Erythroblast (primary cell): ENCODE results near the gene SPAM1.
"Not testable (repeated sequence)": the region's sequence is repeated elsewhere in the genome, so short reads cannot be mapped to it uniquely, and the experiment has no call there.

Experiments
- DNase-seq, 2 experiments: peaks; one replicate each; lab custom pipeline; 2025; lab: John Stamatoyannopoulos, UW
- GATA1 ChIP-seq: IDR thresholded peaks from 2 replicates; pipeline ENCODE4 v1.6.1; 2011; ENCODE audit warnings: low read depth, mild to moderate bottlenecking, control low read depth, low read length, moderate library complexity
- POLR2A ChIP-seq: IDR thresholded peaks from 2 replicates; pipeline ENCODE4 v1.6.1; 2011; ENCODE audit warnings: mild to moderate bottlenecking, low read length

The SPAM1 gene

GRCh38 chr7:123977081-123977480 lies 52.0 kb downstream of the SPAM1 start:
- TF ChIP-seq POLR2A (no peak), GATA1 (no peak)
- no peak for DNase-seq

- DNase-seq, result no peak
- TF ChIP-seq POLR2A (no peak), GATA1 (no peak)
These were observed 54.8 kb downstream of the SPAM1 start for GRCh38 chr7:123979876-123980275.

GRCh38 chr7:123987445-123987844 lies 62.4 kb downstream of the SPAM1 start:
- no peak for TF ChIP-seq GATA1
- TF ChIP-seq POLR2A, result no peak
- no peak for DNase-seq

GRCh38 chr7:123992913-123993518 lies 68.0 kb downstream of the SPAM1 start:
- no peak for TF ChIP-seq GATA1
- no peak for TF ChIP-seq POLR2A
- DNase-seq, result no peak

GRCh38 chr7:123993996-123994395 lies 69.0 kb downstream of the SPAM1 start:
- TF ChIP-seq GATA1, result no peak
- TF ChIP-seq POLR2A, result no peak
- DNase-seq, result no peak

GRCh38 chr7:123994449-123994848 lies 69.4 kb downstream of the SPAM1 start:
- TF ChIP-seq GATA1, result no peak
- no peak for TF ChIP-seq POLR2A
- DNase-seq, result no peak

GRCh38 chr7:123995617-123996326 lies 70.7 kb downstream of the SPAM1 start:
- DNase-seq, result peak in 1 of 2 experiments; percentile 10
- TF ChIP-seq GATA1 (no peak), POLR2A (no peak)

GRCh38 chr7:123996327-123996625 lies 71.2 kb downstream of the SPAM1 start:
- TF ChIP-seq GATA1, result no peak
- TF ChIP-seq POLR2A, result no peak
- DNase-seq, result no peak

- TF ChIP-seq GATA1, result no peak
- no peak for TF ChIP-seq POLR2A
- DNase-seq, result no peak
These were observed 73.9 kb downstream of the SPAM1 start for GRCh38 chr7:123998921-123999320.

- no peak for DNase-seq
- TF ChIP-seq POLR2A (no peak), GATA1 (no peak)
These were observed 74.7 kb downstream of the SPAM1 start for GRCh38 chr7:123999703-124000102.

GRCh38 chr7:124008296-124008695 lies 83.3 kb downstream of the SPAM1 start:
- DNase-seq, result not testable (repeated sequence)

GRCh38 chr7:124009321-124009720 lies 84.3 kb downstream of the SPAM1 start:
- DNase-seq, result no peak
- TF ChIP-seq GATA1, result no peak
- TF ChIP-seq POLR2A, result no peak
